CD4-positive, alpha-beta T cell treated with Interferon gamma for 1 hour (primary cell): ENCODE data around the gene POLR2M.

Experiments
- DNase-seq: peaks from one replicate; pipeline ENCODE4 v3.0.0-alpha.2; 2020

The POLR2M gene

DNA sequence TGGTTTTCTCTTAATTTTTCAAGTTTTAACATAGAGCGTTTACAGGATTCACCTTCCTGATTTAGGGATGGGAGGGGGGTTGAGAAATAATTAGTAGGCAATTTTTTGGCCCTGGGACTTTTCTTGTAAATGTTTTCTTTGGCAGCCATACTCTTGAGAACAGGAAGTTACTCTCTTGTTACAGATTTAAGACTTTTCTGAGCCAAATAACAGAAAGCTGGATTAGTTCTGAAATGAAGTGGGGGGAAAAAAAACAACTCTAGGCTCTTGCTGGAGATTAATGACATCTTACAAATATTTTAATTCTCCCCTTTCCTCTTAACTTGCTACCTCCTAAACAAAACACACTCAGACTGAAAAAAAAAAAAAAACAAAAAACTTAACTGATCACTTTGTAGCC lies 13.8 kb upstream of the POLR2M start:
- no peak for DNase-seq

GRCh38 chr15:57694279-57694678 lies 12.2 kb upstream of the POLR2M start:
- no peak for DNase-seq

- DNase-seq, result no peak
Measured at GRCh38 chr15:57696146-57696545, 10.4 kb upstream of the POLR2M start.

- DNase-seq, result no peak
Measured at GRCh38 chr15:57697588-57697987, 8.9 kb upstream of the POLR2M start.

DNA sequence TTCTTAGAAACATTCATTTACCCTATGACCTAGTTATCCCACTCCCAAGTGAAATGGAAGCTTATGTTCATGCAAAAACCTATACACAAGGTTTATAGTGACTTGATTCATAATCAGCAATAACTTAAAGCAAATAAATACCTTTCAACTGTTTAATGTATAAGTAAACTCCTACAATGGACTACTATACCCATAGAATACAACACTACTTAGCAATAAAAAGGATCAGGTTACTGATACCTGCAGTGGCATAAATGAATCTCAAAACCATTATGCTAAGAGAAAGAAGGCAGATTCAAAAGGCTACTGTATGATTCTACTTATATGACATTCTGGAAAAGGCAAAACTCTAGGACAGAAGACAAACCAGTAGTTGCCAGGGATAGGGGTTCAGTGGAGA lies 8.3 kb upstream of the POLR2M start:
- no peak for DNase-seq

DNA sequence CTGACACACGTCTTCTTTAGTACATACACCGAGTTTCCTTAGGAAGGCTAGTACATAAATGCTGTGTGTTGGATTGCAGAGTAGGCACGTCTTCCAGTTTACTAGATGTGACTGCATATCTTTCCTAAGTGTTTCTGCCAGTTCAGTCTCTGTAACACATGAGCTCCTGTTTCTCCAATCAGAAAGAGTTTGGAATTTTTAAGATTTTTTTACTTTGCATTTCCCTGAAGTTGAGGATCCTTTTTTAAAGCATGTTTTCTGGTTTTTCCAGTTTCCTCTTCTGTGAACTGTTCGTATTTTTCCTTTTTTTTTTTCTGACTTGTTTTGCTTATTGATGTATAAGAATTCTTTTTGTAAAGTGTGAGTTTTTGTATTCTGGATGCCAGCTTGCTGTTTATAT lies 7.5 kb upstream of the POLR2M start:
- no peak for DNase-seq

DNA sequence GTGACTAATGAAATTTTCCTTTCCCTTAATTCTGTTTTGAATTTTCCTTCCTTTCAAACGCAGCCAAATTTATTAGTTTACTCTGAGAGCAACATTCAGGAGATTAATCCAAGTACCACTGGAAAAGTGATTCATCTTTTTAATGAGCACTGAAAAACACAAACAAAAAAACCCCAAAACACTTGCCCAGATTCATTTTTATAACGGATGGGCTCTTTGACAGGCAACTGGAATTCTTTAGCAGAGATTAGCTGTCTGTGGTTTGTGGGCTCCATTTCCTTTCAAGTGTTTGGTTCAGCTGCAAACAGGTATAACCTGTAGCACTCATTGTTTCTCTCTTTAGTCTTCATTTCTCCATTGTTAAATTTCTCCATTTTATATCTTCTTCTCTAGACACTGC lies 3.1 kb upstream of the POLR2M start:
- no peak for DNase-seq

DNA sequence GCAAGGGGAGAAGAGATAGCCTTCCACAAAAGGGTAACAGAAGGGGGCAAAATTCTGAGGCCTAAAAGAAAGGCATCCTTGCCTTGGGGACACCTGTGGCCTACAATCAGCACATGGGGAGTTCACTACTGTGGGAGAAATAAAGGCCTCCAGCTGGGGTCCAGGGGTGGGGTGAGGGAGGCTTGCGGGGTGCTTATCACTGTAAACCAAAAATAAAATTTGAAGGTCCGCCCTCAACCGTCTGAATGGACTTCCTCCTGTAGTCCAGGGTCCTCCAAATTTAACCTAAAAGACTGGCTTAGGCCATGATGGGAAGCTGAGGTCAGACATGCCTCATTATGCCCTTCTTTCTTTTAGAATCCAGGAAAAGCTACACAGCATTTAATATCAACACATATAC lies 2.1 kb upstream of the POLR2M start:
- DNase-seq, result no peak

DNA sequence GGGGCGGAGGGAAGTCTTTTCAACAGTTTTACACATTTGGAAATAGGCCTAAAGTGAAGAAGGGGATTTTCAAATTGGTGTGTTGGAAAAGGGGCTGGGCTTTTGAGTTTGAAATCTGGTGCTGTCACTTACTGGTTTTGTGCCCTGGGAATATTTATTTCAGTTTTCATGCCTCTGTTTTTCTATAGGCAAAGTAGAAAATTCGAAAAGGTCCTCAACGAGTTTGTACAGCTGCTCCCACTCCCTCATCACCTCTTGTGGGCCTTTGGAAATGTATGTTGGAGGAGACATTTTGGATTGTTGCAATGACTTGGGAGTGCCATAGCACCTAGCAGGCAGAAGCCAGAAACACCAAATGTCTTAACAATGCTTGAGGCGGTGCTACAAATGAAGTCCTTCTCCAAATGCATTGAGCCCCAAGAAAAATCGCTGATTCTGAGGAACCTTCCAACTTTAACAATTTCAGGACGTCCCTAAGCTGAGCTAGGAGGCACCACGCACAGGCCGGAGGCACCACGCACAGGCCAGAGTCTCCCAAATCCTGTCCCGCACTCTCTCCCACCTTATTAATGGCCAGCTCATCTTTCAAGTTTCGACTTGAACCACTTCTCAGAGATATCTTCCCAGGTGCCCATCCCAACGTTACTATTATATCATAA lies 639 bp upstream of the POLR2M start:
- DNase-seq, result no peak

GRCh38 chr15:57708047-57708446 lies 1.5 kb downstream of the POLR2M start:
- DNase-seq, result no peak

DNA sequence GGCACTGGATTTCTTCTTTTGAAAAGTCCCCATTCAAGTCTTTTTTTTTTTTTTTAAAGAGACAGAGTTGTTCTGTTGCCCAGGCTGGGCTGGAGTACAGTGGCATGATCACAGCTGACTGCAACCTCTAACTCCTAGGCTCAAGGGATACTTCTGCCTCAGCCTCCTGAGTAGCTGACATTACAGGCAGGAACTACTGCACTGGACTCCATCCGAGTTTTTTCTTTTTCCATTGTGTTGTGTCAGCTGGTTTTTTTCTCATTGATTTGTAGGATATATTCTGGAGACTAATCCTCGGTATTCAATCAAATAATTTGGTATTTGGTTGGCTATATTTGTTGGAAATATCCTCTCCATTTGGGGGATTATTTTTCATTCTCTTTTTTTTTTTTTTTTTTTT lies 11.8 kb downstream of the POLR2M start:
- DNase-seq, result no peak

- DNase-seq, result no peak
Measured at GRCh38 chr15:57720867-57721266, 14.4 kb downstream of the POLR2M start.

DNA sequence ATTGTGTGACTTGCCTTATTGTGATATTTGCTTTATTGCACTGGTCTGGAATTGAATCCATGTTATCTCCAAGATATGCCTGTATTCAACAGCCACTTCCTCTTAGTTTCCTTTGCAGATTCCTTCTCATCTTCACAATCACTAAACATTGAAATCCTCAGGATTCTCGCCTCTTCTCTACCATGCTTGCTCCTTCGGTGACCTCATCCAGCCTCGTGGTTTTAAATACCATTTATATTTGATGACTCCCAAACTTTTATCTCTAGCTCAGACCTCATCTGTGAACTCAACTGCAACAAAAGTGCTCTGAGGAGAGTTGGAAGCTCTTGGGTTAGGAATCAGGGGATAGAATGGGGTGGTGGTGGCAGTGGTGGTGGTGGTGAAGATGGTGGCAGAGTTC lies 19.9 kb downstream of the POLR2M start:
- no peak for DNase-seq

GRCh38 chr15:57727031-57727430 lies 20.5 kb downstream of the POLR2M start:
- DNase-seq, result no peak

DNA sequence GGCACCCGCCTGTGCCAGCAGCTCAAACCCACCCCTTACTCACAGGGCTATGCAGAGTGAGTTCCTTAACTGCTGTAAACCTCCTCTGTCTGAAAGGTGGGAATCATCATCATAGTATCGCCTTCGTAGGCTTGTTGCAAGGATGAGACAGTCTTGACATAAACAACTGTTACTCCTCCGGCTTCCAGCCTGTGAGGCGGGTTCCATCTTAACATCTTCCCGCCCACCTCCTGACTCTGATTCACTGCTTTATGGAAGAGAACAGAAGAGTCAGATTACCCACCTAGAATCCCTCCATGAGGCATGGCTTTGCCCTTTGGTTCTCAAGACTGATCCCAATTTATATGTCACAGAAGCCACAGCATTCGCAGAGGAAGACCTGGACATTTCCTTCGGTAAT lies 21.9 kb downstream of the POLR2M start:
- no peak for DNase-seq

DNA sequence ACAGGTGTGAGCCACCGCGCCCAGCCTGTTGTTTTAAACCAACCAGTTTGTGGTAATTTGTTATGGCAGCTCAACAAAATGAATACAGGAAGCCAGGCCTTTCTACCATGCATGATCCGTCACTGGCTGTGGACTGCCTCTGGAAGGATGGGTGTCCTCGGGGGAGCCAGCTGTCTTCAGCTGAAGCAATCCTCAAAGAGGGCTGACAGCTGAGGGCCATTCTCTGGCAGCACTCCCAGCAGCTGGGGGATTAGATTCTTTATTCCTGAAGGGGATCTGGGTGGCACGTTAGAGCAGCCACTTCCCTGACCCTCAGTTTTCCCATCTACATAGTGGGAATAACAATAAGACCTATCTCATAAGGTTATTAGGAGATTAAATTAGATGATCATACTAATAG lies 24.4 kb downstream of the POLR2M start:
- DNase-seq, result no peak

DNA sequence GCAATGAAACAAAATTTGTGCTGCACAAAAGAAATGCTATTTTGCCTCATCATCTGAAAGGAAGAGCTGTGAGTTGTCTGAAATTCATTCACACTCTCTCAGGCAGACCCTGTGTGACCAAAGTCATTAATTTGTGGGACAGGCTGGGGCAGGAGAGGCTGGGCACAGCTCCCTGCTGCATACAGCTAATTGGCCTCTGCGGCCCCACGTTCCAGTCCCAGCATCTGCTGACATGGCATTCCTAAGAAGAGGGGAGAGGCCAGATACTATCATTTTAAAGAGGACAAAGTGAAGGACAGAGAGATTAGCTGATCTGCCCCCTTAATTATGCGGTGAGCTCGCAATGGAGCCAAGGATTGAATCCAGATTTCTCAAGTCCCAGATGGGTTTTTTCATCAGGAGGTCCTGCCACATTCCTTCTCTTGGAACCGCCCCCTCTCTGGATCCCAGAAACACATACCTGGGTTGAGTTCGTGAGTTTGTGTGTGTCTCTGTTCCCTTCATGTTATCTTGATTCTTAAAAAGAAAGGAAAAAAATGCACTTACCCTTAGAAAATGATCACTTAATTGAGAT lies 25.1 kb downstream of the POLR2M start:
- no peak for DNase-seq

- DNase-seq, result peak; percentile 17
Measured at GRCh38 chr15:57732526-57733331, 26.2 kb downstream of the POLR2M start.

DNA sequence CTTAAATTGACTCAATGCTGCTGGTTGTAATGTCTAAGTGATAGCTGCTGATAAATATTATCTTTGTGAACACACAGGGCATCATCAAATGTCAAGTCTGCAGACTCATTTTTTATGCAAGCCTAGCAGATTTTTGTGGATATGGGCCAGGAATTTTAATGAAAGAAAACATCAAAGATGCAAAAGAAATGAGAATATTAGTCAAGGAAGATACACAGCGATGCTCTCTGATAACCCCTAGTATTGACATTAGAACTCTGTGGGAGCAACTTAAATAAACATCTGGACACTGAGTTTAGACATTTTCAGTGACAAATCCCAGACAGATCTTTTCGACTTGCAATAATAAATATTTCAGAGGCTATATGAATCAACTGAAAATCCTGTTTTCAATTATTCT lies 28.3 kb downstream of the POLR2M start:
- no peak for DNase-seq

DNA sequence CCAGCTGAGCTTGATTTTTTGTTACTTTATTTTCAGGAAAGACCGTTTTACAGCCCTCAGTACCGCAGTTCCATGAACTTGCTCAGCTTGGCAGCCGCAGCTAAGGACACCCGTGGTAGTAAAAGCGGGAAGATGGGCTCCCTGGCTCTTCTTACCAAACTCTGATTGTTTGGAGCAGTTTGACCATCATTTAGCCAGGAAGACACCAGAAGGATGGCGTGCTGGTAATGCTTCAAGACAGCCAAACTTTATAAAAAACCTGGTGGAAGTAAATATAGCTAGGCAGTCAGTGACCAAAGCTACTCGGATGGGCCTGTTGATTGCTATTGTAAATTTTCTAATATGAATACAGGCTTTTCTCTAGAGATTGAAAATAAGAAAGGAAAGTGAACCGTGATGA lies 28.9 kb downstream of the POLR2M start:
- DNase-seq, result no peak

DNA sequence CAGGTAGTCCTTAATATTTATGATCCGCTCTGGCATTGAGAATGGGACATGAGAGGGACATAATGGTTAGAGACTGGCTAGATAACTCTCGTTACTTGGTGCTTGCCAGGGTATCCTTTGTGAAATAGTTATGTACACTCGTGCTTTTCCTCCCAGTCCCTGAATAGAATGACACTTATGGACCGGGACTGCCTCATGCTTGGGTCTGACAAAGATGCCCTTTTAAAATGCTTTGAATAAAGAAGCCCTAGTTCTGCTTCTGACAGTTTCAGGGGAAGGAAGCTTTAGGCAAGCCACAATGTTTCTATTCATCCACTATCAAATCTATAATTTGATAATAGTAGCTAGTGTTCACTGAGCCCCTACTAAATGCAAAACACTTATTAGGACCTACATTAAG lies 29.4 kb downstream of the POLR2M start:
- no peak for DNase-seq

DNA sequence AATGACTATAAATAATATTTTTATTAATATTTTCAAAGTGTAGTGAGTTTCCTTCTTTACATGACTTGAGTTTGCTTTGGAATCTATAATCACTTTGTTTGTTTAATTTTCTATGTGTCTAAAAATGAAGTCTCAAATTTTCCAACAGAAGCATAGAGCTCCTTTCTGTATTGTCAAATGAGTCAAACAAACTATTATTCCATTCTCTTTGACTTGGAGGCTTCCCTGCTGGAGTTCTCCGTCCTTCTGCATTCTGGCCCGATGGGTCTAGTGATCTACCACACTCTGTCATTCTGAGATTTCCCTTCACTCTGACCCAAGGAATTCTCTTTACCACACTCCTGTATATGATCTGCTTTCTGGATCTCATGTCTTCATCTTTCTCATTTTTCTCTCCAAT lies 30.1 kb downstream of the POLR2M start:
- no peak for DNase-seq

DNA sequence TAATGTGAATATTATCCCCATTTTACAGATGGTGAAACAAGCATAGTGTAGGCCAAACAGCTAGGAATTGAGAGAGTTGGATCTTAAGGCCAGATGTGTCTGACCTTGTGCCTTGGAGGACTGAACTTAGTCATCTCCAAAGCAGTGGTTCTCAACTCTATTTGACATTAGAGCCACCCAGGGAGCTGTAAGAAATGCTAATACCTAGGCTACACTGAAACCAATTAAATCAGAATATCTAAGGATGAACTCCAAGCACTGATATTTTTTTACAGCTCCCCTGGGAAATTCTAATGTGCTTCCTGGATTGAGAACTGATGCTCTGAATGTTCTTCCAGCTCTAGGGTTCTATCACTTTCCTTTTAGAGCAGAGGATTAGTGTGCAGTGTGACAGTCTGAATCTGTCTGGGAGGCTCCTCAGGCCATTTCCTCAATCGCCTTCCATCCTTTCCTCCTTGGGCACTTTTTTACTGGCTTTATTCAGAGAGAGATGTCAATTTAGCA lies 32.3 kb downstream of the POLR2M start:
- no peak for DNase-seq

DNA sequence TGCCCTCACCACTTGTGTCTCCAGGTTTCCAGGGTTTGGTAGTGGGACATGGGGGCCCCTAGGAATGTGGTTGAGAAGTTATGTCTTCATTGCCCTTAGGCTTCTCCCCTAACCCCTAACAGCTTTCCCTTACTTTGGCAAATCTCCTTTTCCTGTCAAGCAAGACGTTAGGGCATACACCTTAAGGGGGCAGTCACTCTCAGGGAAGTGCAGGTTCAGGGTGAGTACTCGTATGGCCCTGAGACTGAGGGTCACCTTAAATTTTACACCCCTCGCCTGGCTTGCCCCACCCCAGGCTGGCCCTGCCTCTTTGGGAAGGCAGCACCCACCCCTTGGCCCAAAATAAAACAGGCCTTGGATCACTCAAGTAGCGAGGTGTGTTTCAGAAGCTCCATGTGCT lies 33.5 kb downstream of the POLR2M start:
- DNase-seq, result no peak
